Prostate gland (tissue), 2 donors: ENCODE data around the gene COX7A2. TPM values are rescaled to one million over a fixed set of nuclear protein-coding genes. Genes with fewer than 3 reads are reported as not detected.

Experiments used
- DNase-seq: peaks from one replicate; pipeline ENCODE4 v3.0.0-alpha.2; 2019; ENCODE audit warnings: low spot score
- H3K27ac ChIP-seq, 2 donors: fragments of 200-600 bp; sonication (generic); 2 replicates each; pipeline ENCODE4 v1.5.1; 2017 to 2019
- H3K27me3 ChIP-seq: fragments of 200-600 bp; sonication (generic); replicated peaks from 2 replicates; pipeline ENCODE4 v1.5.1; 2019; ENCODE audit not compliant: insufficient read depth
- H3K36me3 ChIP-seq, 2 donors: fragments of 200-600 bp; sonication (generic); 1 replicate in 1 of 2; 2 replicates in 1 of 2; pipeline versions ENCODE4 v1.5.1 to v1.8.1; 2017 to 2019
- H3K4me1 ChIP-seq: fragments of 200-600 bp; sonication (generic); replicated peaks from 2 replicates; pipeline ENCODE4 v1.5.1; 2019
- H3K4me3 ChIP-seq, 2 donors: fragments of 200-600 bp; sonication (generic); 2 replicates each; pipeline ENCODE4 v1.5.1; 2017 to 2019
- H3K9me3 ChIP-seq: fragments of 200-600 bp; sonication (generic); 2 replicates; pipeline ENCODE4 v1.5.1; 2017
- CTCF ChIP-seq, 4 experiments: fragments of 200-600 bp in 2 of 4; fragments of 450-650 bp in 2 of 4; sonication (generic) in 2 of 4; IDR thresholded peaks; 1 replicate in 3 of 4; 2 replicates in 1 of 4; pipeline ENCODE4 v1.5.1; 2016 to 2019; ENCODE audit warnings: antibody characterized with exemption in 4 of 4, mild to moderate bottlenecking in 2 of 4, moderate library complexity in 2 of 4
- POLR2A ChIP-seq: fragments of 450-650 bp; IDR thresholded peaks from one replicate; pipeline ENCODE4 v1.6.1; 2016; ENCODE audit warnings: antibody characterized with exemption, mild to moderate bottlenecking
- POLR2AphosphoS5 ChIP-seq: sonication (generic); formaldehyde crosslinking; IDR thresholded peaks from one replicate; pipeline ENCODE4 v1.6.1; 2017; ENCODE audit warnings: antibody characterized with exemption
- WGBS: methylation state at CpG from one replicate; pipeline ENCODE4 v1.1.5; 2018; 5-methylcytosine and 5-hydroxymethylcytosine counted together
- intact Hi-C: fragments of 100-400 bp; cut with DNase I; formaldehyde crosslinking; loops from one replicate; pipeline ENCODE4 v1.14.2; 2022
- total RNA-seq, 2 donors: library from RNA; depleted of rRNA; stranded (reverse); fragments of >200 nt; gene quantifications; one replicate each; pipeline ENCODE4 v1.1.0, GENCODE V29; 2016

Gene COX7A2
- total RNA-seq, 2 donors from 2014 or later: 136 to 724 TPM

- WGBS: 62% methylated on average over 2 of the region's 2 CpGs
- Histone ChIP-seq H3K4me1 (no peaks in the 10 kb centered on the region), H3K27me3 (no peaks in the 10 kb centered on the region), H3K27ac (no peak overlapping the region), H3K4me3 (no peak overlapping the region), H3K36me3 (no peaks in the 10 kb centered on the region), H3K9me3 (no peaks in the 10 kb centered on the region)
- intact Hi-C loops: no loop called here
- TF ChIP-seq POLR2AphosphoS5: no peak
- no peak for TF ChIP-seq POLR2A
- no peak for TF ChIP-seq CTCF (IDR thresholded peaks at IDR 0.05)
- no peak for DNase-seq
Measured at GRCh38 chr6:75279418-75279817, 35.8 kb upstream of the COX7A2 start.

- Histone ChIP-seq H3K27ac (no peak overlapping the region), H3K9me3 (no peaks in the 10 kb centered on the region)
- WGBS: 68% methylated on average over 4 of the region's 4 CpGs
Measured at GRCh38 chr6:75278474-75279077, 35.0 kb upstream of the COX7A2 start.

GRCh38 chr6:75275067-75275466 lies 31.5 kb upstream of the COX7A2 start:
- Histone ChIP-seq H3K4me3 (no peak overlapping the region), H3K9me3 (no peaks in the 10 kb centered on the region), H3K36me3 (no peaks in the 10 kb centered on the region), H3K27ac (no peak overlapping the region), H3K27me3 (no peaks in the 10 kb centered on the region), H3K4me1 (no peaks in the 10 kb centered on the region)
- no peak for TF ChIP-seq POLR2A
- no peak for TF ChIP-seq POLR2AphosphoS5
- no peak for TF ChIP-seq CTCF (IDR thresholded peaks at IDR 0.05)
- no peak for DNase-seq
- intact Hi-C loops: no loop called here

More at GRCh38 chr6:75278474-75279077, 35.0 kb upstream of the COX7A2 start:
- Histone ChIP-seq H3K4me1 (no peaks in the 10 kb centered on the region), H3K36me3 (no peaks in the 10 kb centered on the region), H3K27me3 (no peaks in the 10 kb centered on the region), H3K4me3 (no peak overlapping the region)
- no peak for DNase-seq
- intact Hi-C loops: no loop called here
- no peak for TF ChIP-seq CTCF (IDR thresholded peaks at IDR 0.05)
- no peak for TF ChIP-seq POLR2AphosphoS5
- TF ChIP-seq POLR2A: no peak

GRCh38 chr6:75273009-75273408 lies 29.4 kb upstream of the COX7A2 start:
- 94% methylated on average over 4 of the region's 4 CpGs for WGBS
- Histone ChIP-seq H3K27ac (no peak overlapping the region), H3K27me3 (no peaks in the 10 kb centered on the region), H3K36me3 (no peaks in the 10 kb centered on the region), H3K4me1 (no peaks in the 10 kb centered on the region), H3K9me3 (no peaks in the 10 kb centered on the region), H3K4me3 (no peak overlapping the region)
- no peak for TF ChIP-seq POLR2A
- TF ChIP-seq CTCF (IDR thresholded peaks at IDR 0.05): no peak
- TF ChIP-seq POLR2AphosphoS5: no peak
- intact Hi-C loops: no loop called here
- DNase-seq: no peak

- Histone ChIP-seq H3K9me3 (no peaks in the 10 kb centered on the region), H3K36me3 (no peaks in the 10 kb centered on the region), H3K4me1 (no peaks in the 10 kb centered on the region), H3K4me3 (no peak overlapping the region), H3K27me3 (no peaks in the 10 kb centered on the region), H3K27ac (no peak overlapping the region)
- 88% methylated on average over 5 of the region's 5 CpGs for WGBS
- no peak for DNase-seq
- no peak for TF ChIP-seq POLR2AphosphoS5
- TF ChIP-seq CTCF (IDR thresholded peaks at IDR 0.05): no peak
- TF ChIP-seq POLR2A: no peak
- intact Hi-C loops: no loop called here
Measured at GRCh38 chr6:75272145-75272840, 28.7 kb upstream of the COX7A2 start.
